Measurements from ENCODE around the gene EIF3I.
A peak's percentile ranks its signal among the peaks of the same experiment; 100 is the strongest.

Gene EIF3I

GRCh38 chr1:32221980-32222755, at the start of gene EIF3I, which contains the start of gene TMEM234:
EIF3I (plus strand) TSS chr1:32222407; CDS start chr1:32222442, 35 bp downstream.
TMEM234 (minus strand) TSS chr1:32222353; CDS start chr1:32222322, 31 bp downstream.
- TF ChIP-seq CTCF (IDR thresholded peaks at IDR 0.05; ENCODE audit: insufficient read depth, low read depth, low read length, missing control alignments): no peak
- peak; percentile 91 for DNase-seq (ENCODE audit: low read depth)
- peak within 1 kb of the TSS; percentile 89 for H3K4me3 ChIP-seq (ENCODE audit: low read depth, low read length)

GRCh38 chr1:32172621-32173245, 49.5 kb upstream of the EIF3I start:
- DNase-seq (ENCODE audit: low read depth): no peak
- TF ChIP-seq CTCF (IDR thresholded peaks at IDR 0.05; ENCODE audit: insufficient read depth, low read depth, low read length, missing control alignments): no peak
- no peak overlapping the region for H3K4me3 ChIP-seq (ENCODE audit: low read depth, low read length)

GRCh38 chr1:32178380-32179192, 43.6 kb upstream of the EIF3I start:
- no peak for TF ChIP-seq CTCF (IDR thresholded peaks at IDR 0.05; ENCODE audit: insufficient read depth, low read depth, low read length, missing control alignments)
- DNase-seq (ENCODE audit: low read depth): no peak
- peak overlapping the region; percentile 90 for H3K4me3 ChIP-seq (ENCODE audit: low read depth, low read length)

- no peak for TF ChIP-seq CTCF (IDR thresholded peaks at IDR 0.05; ENCODE audit: insufficient read depth, low read depth, low read length, missing control alignments)
- H3K4me3 ChIP-seq (ENCODE audit: low read depth, low read length): peak overlapping the region; percentile 90
- no peak for DNase-seq (ENCODE audit: low read depth)
Observed at GRCh38 chr1:32179193-32179442, 43.1 kb upstream of the EIF3I start.

- H3K4me3 ChIP-seq (ENCODE audit: low read depth, low read length): peak within 1 kb of the TSS; percentile 90
- peak; percentile 96 for DNase-seq (ENCODE audit: low read depth)
- TF ChIP-seq CTCF (IDR thresholded peaks at IDR 0.05; ENCODE audit: insufficient read depth, low read depth, low read length, missing control alignments): no peak
Observed at GRCh38 chr1:32179443-32180185, 42.6 kb upstream of the EIF3I start, which contains the start of gene TXLNA. TXLNA (plus strand) TSS chr1:32179675; CDS start chr1:32180346, 671 bp downstream.

Data from GM12865 (cell line).